ENCODE data around the gene MOB1B. TPM values are rescaled to one million over a fixed set of nuclear protein-coding genes. Genes with fewer than 3 reads are reported as not detected.

The MOB1B gene
- total RNA-seq, 1 donor from 2014 or later = 15.8 TPM

GRCh38 chr4:70954032-70954431 is 51.9 kb downstream of the MOB1B start:
- intact Hi-C loops (cut with micrococcal nuclease) = no loop called here

- intact Hi-C loops (cut with micrococcal nuclease) = no loop called here
Measured at GRCh38 chr4:70956549-70957210, 54.5 kb downstream of the MOB1B start.

GRCh38 chr4:70958681-70959080 is 56.5 kb downstream of the MOB1B start:
- intact Hi-C loops (cut with micrococcal nuclease) = no loop called here

GRCh38 chr4:70969076-70969475 is 66.9 kb downstream of the MOB1B start:
- intact Hi-C loops (cut with micrococcal nuclease) = no loop called here

- intact Hi-C loops (cut with micrococcal nuclease) = no loop called here
Measured at GRCh38 chr4:70976252-70976651, 74.1 kb downstream of the MOB1B start.

GRCh38 chr4:70979445-70980008 is 77.4 kb downstream of the MOB1B start:
- intact Hi-C loops (cut with micrococcal nuclease) = loop anchor here (2.0 kb wide), 1 partner anchor 13 kb away; the partner anchor contains the start of gene DCK

GRCh38 chr4:70980196-70980595 is 78.0 kb downstream of the MOB1B start:
- intact Hi-C loops (cut with micrococcal nuclease) = no loop called here

- intact Hi-C loops (cut with micrococcal nuclease) = no loop called here
Measured at GRCh38 chr4:70984106-70984505, 81.9 kb downstream of the MOB1B start.

GRCh38 chr4:70984589-70984988 is 82.4 kb downstream of the MOB1B start:
- intact Hi-C loops (cut with micrococcal nuclease) = no loop called here

GRCh38 chr4:70991596-70991995 is 89.4 kb downstream of the MOB1B start:
- intact Hi-C loops (cut with micrococcal nuclease) = loop anchor here (5.0 kb wide), 1 partner anchor 254 kb away; no protein-coding TSS in a partner anchor

- intact Hi-C loops (cut with micrococcal nuclease) = loop anchor here (2.0 to 5.0 kb wide), 2 partner anchors 14 to 255 kb away; no protein-coding TSS in a partner anchor
Measured at GRCh38 chr4:70992391-70992881, 90.3 kb downstream of the MOB1B start.

GRCh38 chr4:70993181-70994068 is 91.3 kb downstream of the MOB1B start, which contains the start of gene DCK:
Gene DCK, plus strand, starts transcription at chr4:70993649. Its CDS starts 187 bp downstream, at chr4:70993836.
- intact Hi-C loops (cut with micrococcal nuclease) = loop anchor here (1.0 to 5.0 kb wide), 7 partner anchors 13 to 305 kb away; partner anchors contain the start of genes GRSF1, MOB1B and UTP3

- intact Hi-C loops (cut with micrococcal nuclease) = loop anchor here (5.0 kb wide), 1 partner anchor 257 kb away; no protein-coding TSS in a partner anchor
Measured at GRCh38 chr4:70994069-70994366, 91.8 kb downstream of the MOB1B start.

- intact Hi-C loops (cut with micrococcal nuclease) = loop anchor here (5.0 kb wide), 1 partner anchor 257 kb away; no protein-coding TSS in a partner anchor
Measured at GRCh38 chr4:70994387-70995099, 92.4 kb downstream of the MOB1B start.

- intact Hi-C loops (cut with micrococcal nuclease) = no loop called here
Measured at GRCh38 chr4:70996018-70996360, 93.8 kb downstream of the MOB1B start.

- intact Hi-C loops (cut with micrococcal nuclease) = no loop called here
Measured at GRCh38 chr4:70997036-70997435, 94.9 kb downstream of the MOB1B start.

- intact Hi-C loops (cut with micrococcal nuclease) = no loop called here
Measured at GRCh38 chr4:70997546-70997945, 95.4 kb downstream of the MOB1B start.

GRCh38 chr4:70999639-71000038 is 97.5 kb downstream of the MOB1B start:
- intact Hi-C loops (cut with micrococcal nuclease) = loop anchor here (5.0 kb wide), 1 partner anchor 188 kb away; no protein-coding TSS in a partner anchor

GRCh38 chr4:71001363-71001762 is 99.2 kb downstream of the MOB1B start:
- intact Hi-C loops (cut with micrococcal nuclease) = loop anchor here (5.0 kb wide), 1 partner anchor 186 kb away; no protein-coding TSS in a partner anchor

- intact Hi-C loops (cut with micrococcal nuclease) = loop anchor here (5.0 kb wide), 1 partner anchor 183 kb away; no protein-coding TSS in a partner anchor
Measured at GRCh38 chr4:71004281-71004851, 102.2 kb downstream of the MOB1B start.
